GM23338 (cell line): ENCODE results near the gene IST1. TPM values are rescaled to one million over a fixed set of nuclear protein-coding genes. Genes with fewer than 3 reads are reported as not detected.

Experiments used
- ATAC-seq: fragments of 200-7000 bp; cut with Tn5 transposase; 3 replicates; pipeline ENCODE4 v1.9.1; 2020
- DNase-seq: peaks from one replicate; pipeline ENCODE4 v3.0.0-alpha.2; 2015; ENCODE audit warnings: low spot score
- H2AFZ ChIP-seq: fragments of 200-600 bp; sonication (generic); 2 replicates; pipeline ENCODE4 v1.8.0; 2016; ENCODE audit warnings: antibody characterized with exemption, mild to moderate bottlenecking, moderate library complexity
- H3F3A ChIP-seq: fragments of 200-600 bp; sonication (generic); replicated peaks from 2 replicates; pipeline ENCODE4 v1.8.0; 2017; ENCODE audit warnings: antibody characterized with exemption, mixed run types, low read depth
- H3K27ac ChIP-seq: fragments of 200-600 bp; sonication (generic); 2 replicates; pipeline ENCODE4 v1.6.1; 2016; ENCODE audit warnings: low read depth
- H3K27me3 ChIP-seq: fragments of 200-600 bp; sonication (generic); 2 replicates; pipeline ENCODE4 v1.8.0; 2016; ENCODE audit warnings: mild to moderate bottlenecking, mixed run types, moderate library complexity; ENCODE audit not compliant: insufficient read depth
- H3K36me3 ChIP-seq: fragments of 200-600 bp; sonication (generic); 2 replicates; pipeline ENCODE4 v1.8.0; 2016; ENCODE audit warnings: mild to moderate bottlenecking; ENCODE audit not compliant: insufficient read depth
- H3K4me1 ChIP-seq: fragments of 200-600 bp; sonication (generic); 2 replicates; pipeline ENCODE4 v1.8.0; 2016; ENCODE audit warnings: mild to moderate bottlenecking, moderate library complexity; ENCODE audit not compliant: insufficient read depth
- H3K4me2 ChIP-seq: fragments of 200-600 bp; sonication (generic); 2 replicates; pipeline ENCODE4 v1.7.1; 2017; ENCODE audit warnings: mixed run types
- H3K4me3 ChIP-seq: fragments of 200-600 bp; sonication (generic); 2 replicates; pipeline ENCODE4 v1.6.1; 2016; ENCODE audit warnings: mixed run types
- H3K79me2 ChIP-seq: fragments of 200-600 bp; sonication (generic); replicated peaks from 2 replicates; pipeline ENCODE4 v1.8.0; 2017; ENCODE audit warnings: mild to moderate bottlenecking; ENCODE audit not compliant: insufficient read depth
- H3K9me2 ChIP-seq: fragments of 200-600 bp; sonication (generic); 2 replicates; pipeline ENCODE4 v1.8.0; 2017; ENCODE audit not compliant: insufficient read depth
- H4K20me1 ChIP-seq: fragments of 200-600 bp; sonication (generic); replicated peaks from 2 replicates; pipeline ENCODE4 v1.8.0; 2017; ENCODE audit warnings: mild to moderate bottlenecking; ENCODE audit not compliant: insufficient read depth
- H3K27ac Mint-ChIP-seq: 2 replicates; pipeline ENCODE4 v1.8.0; 2020; ENCODE audit warnings: inconsistent platforms, mild to moderate bottlenecking, moderate library complexity, mixed read lengths
- H3K27me3 Mint-ChIP-seq: 3 replicates; pipeline ENCODE4 v1.8.0; 2022; ENCODE audit warnings: low read depth, mild to moderate bottlenecking, moderate library complexity, mixed read lengths, inconsistent platforms; ENCODE audit not compliant: insufficient read depth, poor library complexity
- H3K36me3 Mint-ChIP-seq: 3 replicates; pipeline ENCODE4 v1.8.0; 2021; ENCODE audit warnings: low read depth, mild to moderate bottlenecking, inconsistent platforms, moderate library complexity, mixed read lengths
- H3K4me1 Mint-ChIP-seq: 3 replicates; pipeline ENCODE4 v1.8.0; 2020; ENCODE audit warnings: mild to moderate bottlenecking, inconsistent platforms, mixed read lengths
- H3K4me3 Mint-ChIP-seq: 3 replicates; pipeline ENCODE4 v1.8.0; 2021; ENCODE audit warnings: moderate library complexity, mild to moderate bottlenecking, inconsistent platforms, mixed read lengths
- H3K9me3 Mint-ChIP-seq: 3 replicates; pipeline ENCODE4 v1.8.0; 2020; ENCODE audit warnings: moderate library complexity, mild to moderate bottlenecking, inconsistent platforms, mixed read lengths
- CREB1 ChIP-seq: fragments of 250-450 bp; sonication (Bioruptor Pico); IDR thresholded peaks from 2 replicates; pipeline ENCODE4 v1.5.0; 2020; ENCODE audit warnings: low read depth, mild to moderate bottlenecking, moderate library complexity
- EZH2 ChIP-seq: fragments of 200-600 bp; sonication (generic); IDR thresholded peaks from one replicate; pipeline ENCODE4 v1.8.0; 2017; ENCODE audit warnings: antibody characterized with exemption, mild to moderate bottlenecking, low read depth; ENCODE audit not compliant: unreplicated experiment
- EZH2phosphoT487 ChIP-seq: fragments of 200-600 bp; sonication (generic); IDR thresholded peaks from one replicate; pipeline ENCODE4 v1.8.1; 2018; ENCODE audit warnings: antibody characterized with exemption; ENCODE audit not compliant: unreplicated experiment
- JUNB ChIP-seq: IDR thresholded peaks from one replicate; pipeline ENCODE4 v1.6.1; 2016; ENCODE audit warnings: antibody characterized with exemption; ENCODE audit not compliant: unreplicated experiment
- NANOG ChIP-seq: IDR thresholded peaks from 2 replicates; pipeline ENCODE4 v1.6.1; 2016; ENCODE audit warnings: antibody characterized with exemption, borderline replicate concordance
- POLR2AphosphoS5 ChIP-seq: IDR thresholded peaks from 2 replicates; pipeline ENCODE4 v1.6.1; 2016; ENCODE audit warnings: antibody characterized with exemption, low read depth
- STAT1 ChIP-seq: IDR thresholded peaks from one replicate; pipeline ENCODE4 v1.6.1; 2016; ENCODE audit warnings: antibody characterized with exemption; ENCODE audit not compliant: unreplicated experiment
- ZNF114 ChIP-seq: fragments of 250-450 bp; sonication (Bioruptor Pico); IDR thresholded peaks from 2 replicates; pipeline ENCODE4 v1.5.0; 2020; ENCODE audit warnings: mild to moderate bottlenecking, moderate library complexity
- ZNF331 ChIP-seq: fragments of 250-450 bp; sonication (Bioruptor Pico); IDR thresholded peaks from 2 replicates; pipeline ENCODE4 v1.5.0; 2020; ENCODE audit warnings: low read depth, mild to moderate bottlenecking, moderate library complexity
- polyA plus RNA-seq: library from polyadenylated mRNA; unstranded; fragments of >200 nt; fragmentation: Nextera tagmentation; extraction: Ambion mirVana; gene quantifications from 2 replicates; pipeline ENCODE4 v1.2.1, GENCODE V29; 2016
- total RNA-seq: library from RNA; depleted of rRNA; stranded (reverse); fragments of >200 nt; shearing (Covaris generic); gene quantifications from 2 replicates; pipeline ENCODE4 v1.2.3, GENCODE V29; 2014
- TF ChIP-seq, protein P1 (sequence below): IDR thresholded peaks from one replicate; pipeline ENCODE4 v1.6.1; 2018; ENCODE audit warnings: antibody characterized with exemption; ENCODE audit not compliant: unreplicated experiment
- TF ChIP-seq, protein P2 (sequence below): IDR thresholded peaks from 2 replicates; pipeline ENCODE4 v1.6.1; 2016; ENCODE audit warnings: antibody characterized with exemption
- TF ChIP-seq, protein P3 (sequence below), 2 experiments: fragments of 200-600 bp in 1 of 2; sonication (generic) in 1 of 2; conservative IDR thresholded peaks; 2 replicates each; pipeline versions ENCODE4 v1.5.1 to v1.6.1; 2016 to 2017; ENCODE audit warnings: antibody characterized with exemption in 2 of 2, low read depth in 2 of 2, mild to moderate bottlenecking in 2 of 2, moderate library complexity in 1 of 2

IST1 gene
- total and polyA plus RNA-seq, 2 experiments from 2014 or later = 108 to 234 TPM

DNA sequence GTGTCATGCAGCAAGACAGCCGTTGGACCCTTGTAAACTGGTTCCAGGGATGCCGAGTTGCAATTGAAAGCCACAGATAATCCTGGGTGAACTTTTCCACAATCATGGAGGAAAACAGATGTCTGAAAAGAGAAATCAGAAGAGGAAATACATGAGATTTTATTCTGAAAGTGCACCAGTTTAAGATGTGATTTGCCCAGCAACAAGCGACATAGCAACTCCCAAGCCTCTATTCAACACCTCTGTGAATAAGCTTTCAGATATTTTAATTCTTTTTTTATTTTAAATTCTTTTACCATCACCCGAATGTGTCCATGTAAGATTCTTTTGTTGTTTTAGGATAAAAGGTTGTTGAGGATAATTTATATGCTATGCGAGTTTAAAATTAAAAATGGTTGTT, 58.8 kb downstream of the IST1 start:
- H3K4me1 Mint-ChIP-seq = peaks cover 4% of the 10 kb centered on the region; the same call in 2 of the 3 replicates
- H3K4me1 ChIP-seq = no peaks in the 10 kb centered on the region
- no peak for ATAC-seq
- H3K36me3 ChIP-seq = no peaks in the 10 kb centered on the region
- no peaks in the 10 kb centered on the region for H3K36me3 Mint-ChIP-seq
- H3K4me3 Mint-ChIP-seq = no peak overlapping the region
- no peak overlapping the region for H3K27ac ChIP-seq
- no peaks in the 10 kb centered on the region for H3F3A ChIP-seq
- H3K79me2 ChIP-seq = no peaks in the 10 kb centered on the region
- no peak for TF ChIP-seq CREB1 (CRISPR knock-in tag)
- no peaks in the 10 kb centered on the region for H3K9me3 Mint-ChIP-seq
- peaks cover 12% of the 10 kb centered on the region for H3K27me3 Mint-ChIP-seq
- H3K9me2 ChIP-seq = no peaks in the 10 kb centered on the region
- no peak for DNase-seq
- no peak overlapping the region for H2AFZ ChIP-seq
- no peak overlapping the region for H3K4me2 ChIP-seq
- H3K4me3 ChIP-seq = no peak overlapping the region
- H3K27ac Mint-ChIP-seq = no peak overlapping the region
- H3K27me3 ChIP-seq = peaks cover 18% of the 10 kb centered on the region
- no peaks in the 10 kb centered on the region; the same call in 1 of the 2 replicates for H4K20me1 ChIP-seq

DNA sequence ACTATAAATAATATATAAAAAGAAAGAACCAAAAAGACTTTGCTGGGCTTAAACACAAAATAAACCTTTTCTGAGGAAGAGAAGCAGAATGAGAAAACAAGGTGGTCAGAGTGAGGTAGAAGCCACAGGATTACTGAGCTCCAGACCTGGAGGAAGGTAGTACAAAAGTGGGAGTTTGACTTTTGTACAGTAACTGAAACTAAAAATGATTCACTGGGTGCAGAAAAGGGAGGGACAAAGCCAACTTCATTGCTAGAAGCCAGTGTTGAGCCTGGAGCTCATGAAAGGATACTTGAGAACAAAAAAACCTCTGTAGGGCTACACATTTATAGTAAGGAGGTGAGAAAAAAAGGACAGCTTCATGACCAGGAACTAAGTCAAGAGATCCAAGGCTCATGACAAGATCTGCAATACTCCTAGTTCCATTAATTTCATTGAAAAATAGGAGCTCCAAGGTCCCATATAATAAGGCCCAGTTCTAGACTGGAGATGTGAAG, 59.4 kb downstream of the IST1 start:
- Histone ChIP-seq H3F3A (no peaks in the 10 kb centered on the region), H3K27me3 (peaks cover 18% of the 10 kb centered on the region), H3K9me2 (no peaks in the 10 kb centered on the region), H2AFZ (0 out of 2 replicates have a peak overlapping the region, but pooled peaks have one; percentile 5), H3K4me3 (no peak overlapping the region), H3K4me2 (no peak overlapping the region), H4K20me1 (no peaks in the 10 kb centered on the region; the same call in 1 of the 2 replicates), H3K36me3 (no peaks in the 10 kb centered on the region), H3K4me1 (no peaks in the 10 kb centered on the region), H3K27ac (no peak overlapping the region), H3K79me2 (no peaks in the 10 kb centered on the region)
- peaks cover 12% of the 10 kb centered on the region for H3K27me3 Mint-ChIP-seq
- H3K27ac Mint-ChIP-seq = no peak overlapping the region
- H3K36me3 Mint-ChIP-seq = no peaks in the 10 kb centered on the region
- ATAC-seq (no peak), DNase-seq (no peak)
- no peak overlapping the region for H3K4me3 Mint-ChIP-seq
- no peaks in the 10 kb centered on the region for H3K9me3 Mint-ChIP-seq
- TF ChIP-seq STAT1 = no peak
- TF ChIP-seq POLR2AphosphoS5 = no peak
- TF ChIP-seq JUNB = no peak
- TF ChIP-seq EZH2phosphoT487 = no peak
- no peak for TF ChIP-seq NANOG
- TF ChIP-seq, protein P1, sequence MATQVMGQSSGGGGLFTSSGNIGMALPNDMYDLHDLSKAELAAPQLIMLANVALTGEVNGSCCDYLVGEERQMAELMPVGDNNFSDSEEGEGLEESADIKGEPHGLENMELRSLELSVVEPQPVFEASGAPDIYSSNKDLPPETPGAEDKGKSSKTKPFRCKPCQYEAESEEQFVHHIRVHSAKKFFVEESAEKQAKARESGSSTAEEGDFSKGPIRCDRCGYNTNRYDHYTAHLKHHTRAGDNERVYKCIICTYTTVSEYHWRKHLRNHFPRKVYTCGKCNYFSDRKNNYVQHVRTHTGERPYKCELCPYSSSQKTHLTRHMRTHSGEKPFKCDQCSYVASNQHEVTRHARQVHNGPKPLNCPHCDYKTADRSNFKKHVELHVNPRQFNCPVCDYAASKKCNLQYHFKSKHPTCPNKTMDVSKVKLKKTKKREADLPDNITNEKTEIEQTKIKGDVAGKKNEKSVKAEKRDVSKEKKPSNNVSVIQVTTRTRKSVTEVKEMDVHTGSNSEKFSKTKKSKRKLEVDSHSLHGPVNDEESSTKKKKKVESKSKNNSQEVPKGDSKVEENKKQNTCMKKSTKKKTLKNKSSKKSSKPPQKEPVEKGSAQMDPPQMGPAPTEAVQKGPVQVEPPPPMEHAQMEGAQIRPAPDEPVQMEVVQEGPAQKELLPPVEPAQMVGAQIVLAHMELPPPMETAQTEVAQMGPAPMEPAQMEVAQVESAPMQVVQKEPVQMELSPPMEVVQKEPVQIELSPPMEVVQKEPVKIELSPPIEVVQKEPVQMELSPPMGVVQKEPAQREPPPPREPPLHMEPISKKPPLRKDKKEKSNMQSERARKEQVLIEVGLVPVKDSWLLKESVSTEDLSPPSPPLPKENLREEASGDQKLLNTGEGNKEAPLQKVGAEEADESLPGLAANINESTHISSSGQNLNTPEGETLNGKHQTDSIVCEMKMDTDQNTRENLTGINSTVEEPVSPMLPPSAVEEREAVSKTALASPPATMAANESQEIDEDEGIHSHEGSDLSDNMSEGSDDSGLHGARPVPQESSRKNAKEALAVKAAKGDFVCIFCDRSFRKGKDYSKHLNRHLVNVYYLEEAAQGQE = no peak
- TF ChIP-seq ZNF331 = no peak
- no peak for TF ChIP-seq ZNF114 (CRISPR knock-in tag)
- TF ChIP-seq EZH2 = no peak
- TF ChIP-seq CREB1 (CRISPR knock-in tag) = no peak
- TF ChIP-seq, protein P2, sequence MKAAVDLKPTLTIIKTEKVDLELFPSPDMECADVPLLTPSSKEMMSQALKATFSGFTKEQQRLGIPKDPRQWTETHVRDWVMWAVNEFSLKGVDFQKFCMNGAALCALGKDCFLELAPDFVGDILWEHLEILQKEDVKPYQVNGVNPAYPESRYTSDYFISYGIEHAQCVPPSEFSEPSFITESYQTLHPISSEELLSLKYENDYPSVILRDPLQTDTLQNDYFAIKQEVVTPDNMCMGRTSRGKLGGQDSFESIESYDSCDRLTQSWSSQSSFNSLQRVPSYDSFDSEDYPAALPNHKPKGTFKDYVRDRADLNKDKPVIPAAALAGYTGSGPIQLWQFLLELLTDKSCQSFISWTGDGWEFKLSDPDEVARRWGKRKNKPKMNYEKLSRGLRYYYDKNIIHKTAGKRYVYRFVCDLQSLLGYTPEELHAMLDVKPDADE = no peak
- TF ChIP-seq, protein P3, sequence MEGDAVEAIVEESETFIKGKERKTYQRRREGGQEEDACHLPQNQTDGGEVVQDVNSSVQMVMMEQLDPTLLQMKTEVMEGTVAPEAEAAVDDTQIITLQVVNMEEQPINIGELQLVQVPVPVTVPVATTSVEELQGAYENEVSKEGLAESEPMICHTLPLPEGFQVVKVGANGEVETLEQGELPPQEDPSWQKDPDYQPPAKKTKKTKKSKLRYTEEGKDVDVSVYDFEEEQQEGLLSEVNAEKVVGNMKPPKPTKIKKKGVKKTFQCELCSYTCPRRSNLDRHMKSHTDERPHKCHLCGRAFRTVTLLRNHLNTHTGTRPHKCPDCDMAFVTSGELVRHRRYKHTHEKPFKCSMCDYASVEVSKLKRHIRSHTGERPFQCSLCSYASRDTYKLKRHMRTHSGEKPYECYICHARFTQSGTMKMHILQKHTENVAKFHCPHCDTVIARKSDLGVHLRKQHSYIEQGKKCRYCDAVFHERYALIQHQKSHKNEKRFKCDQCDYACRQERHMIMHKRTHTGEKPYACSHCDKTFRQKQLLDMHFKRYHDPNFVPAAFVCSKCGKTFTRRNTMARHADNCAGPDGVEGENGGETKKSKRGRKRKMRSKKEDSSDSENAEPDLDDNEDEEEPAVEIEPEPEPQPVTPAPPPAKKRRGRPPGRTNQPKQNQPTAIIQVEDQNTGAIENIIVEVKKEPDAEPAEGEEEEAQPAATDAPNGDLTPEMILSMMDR (conservative IDR thresholded peaks at IDR 0.05; ENCODE audit: low read depth in 2 of 2) = no peak
- H3K4me1 Mint-ChIP-seq = peaks cover 4% of the 10 kb centered on the region; the same call in 2 of the 3 replicates
